Measurements from ENCODE around the gene RBM26. TPM values are rescaled to one million over a fixed set of nuclear protein-coding genes. Genes with fewer than 3 reads are reported as not detected.

Gene RBM26
- total and polyA plus RNA-seq, 2 of the 4 experiments (the other 2 are of a cell fraction), result 17.6 to 18.1 TPM

DNA sequence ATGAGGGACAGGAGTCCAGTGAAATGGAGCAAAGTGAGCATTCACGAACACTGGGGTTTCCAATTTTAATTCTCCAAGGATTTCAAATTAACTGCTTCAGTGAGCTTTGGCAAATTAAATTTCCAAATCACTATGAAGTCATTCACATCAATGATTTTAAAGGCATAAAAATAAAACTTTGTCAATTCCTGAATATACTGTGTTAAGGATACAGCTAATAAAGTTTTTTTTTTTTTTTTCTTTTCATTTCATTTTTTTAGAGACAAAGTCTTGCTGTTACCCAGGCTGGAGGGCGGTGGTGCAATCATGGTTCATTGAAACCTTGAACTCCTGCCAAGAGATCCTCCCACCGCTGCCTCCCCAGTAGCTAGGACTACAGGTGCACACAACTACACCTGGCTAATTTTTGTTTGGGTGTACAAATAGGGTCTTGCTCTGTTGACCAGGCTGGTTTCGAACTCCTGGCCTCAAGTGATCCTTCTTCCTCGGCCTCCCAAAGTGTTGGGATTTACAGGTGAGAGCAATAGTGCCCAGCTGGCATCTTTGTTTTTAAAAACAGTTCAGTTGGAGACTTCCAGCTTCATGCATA is 21.9 kb downstream of the RBM26 start:
- Histone ChIP-seq H3K18ac (ENCODE audit: low read depth, low read length) (no peak overlapping the region), H3K14ac (replicated peaks; ENCODE audit: low read depth, low read length) (no peak overlapping the region), H3K56ac (ENCODE audit: extremely low read depth, insufficient read depth, low read length) (no peak overlapping the region), H4K20me1 (ENCODE audit: insufficient read depth, low read length) (peaks cover 24% of the 10 kb centered on the region), H3K9me1 (ENCODE audit: insufficient read depth, low read length) (peaks cover 2% of the 10 kb centered on the region; the same call in 1 of the 2 replicates), H3K27ac (ENCODE audit: insufficient read depth, low read length) (no peak overlapping the region), H2AFZ (replicated peaks; ENCODE audit: low read length, poor library complexity) (no peak overlapping the region), H3K4me3 (ENCODE audit: insufficient read depth, low read depth, low read length) (no peak overlapping the region), H3K9ac (ENCODE audit: low read depth, low read length) (no peak overlapping the region), H2BK15ac (ENCODE audit: low read depth, low read length) (no peak overlapping the region), H3K79me1 (ENCODE audit: low read depth in 1 of 2, low read length in 2 of 2) (peaks cover 26 to 46% of the 10 kb centered on the region in 2 experiments), H4K5ac (ENCODE audit: low read depth, low read length) (no peak overlapping the region), H2BK20ac (ENCODE audit: low read depth, low read length) (no peak overlapping the region), H4K91ac (ENCODE audit: insufficient read depth, low read depth, low read length) (no peak overlapping the region), H3K27me3 (ENCODE audit: control insufficient read depth, insufficient read depth, low read length) (no peaks in the 10 kb centered on the region), H3K9me3 (ENCODE audit: control insufficient read depth, insufficient read depth, low read length) (no peaks in the 10 kb centered on the region), H2BK120ac (ENCODE audit: low read depth, low read length) (no peak overlapping the region), H2AK9ac (replicated peaks; ENCODE audit: low read depth, low read length, poor library complexity) (no peak overlapping the region), H3K4me2 (ENCODE audit: low read depth, low read length) (no peak overlapping the region), H3K4me1 (ENCODE audit: control insufficient read depth, insufficient read depth, low read length) (peaks cover 4% of the 10 kb centered on the region; the same call in 1 of the 2 replicates), H3K4ac (ENCODE audit: low read depth, low read length) (no peak overlapping the region), H2AK5ac (ENCODE audit: low read depth, low read length) (no peak overlapping the region), H2BK5ac (ENCODE audit: low read depth, low read length, poor library complexity, severe bottlenecking) (no peak overlapping the region), H3K36me3 (ENCODE audit: control insufficient read depth, insufficient read depth, low read length) (no peaks in the 10 kb centered on the region), H4K8ac (ENCODE audit: low read depth in 2 of 2, low read length in 2 of 2) (no peak overlapping the region), H3K23ac (ENCODE audit: low read depth, low read length) (no peak overlapping the region)
- POLR2A ChIA-PET (ENCODE audit: unreplicated experiment), result no interaction called here
- BruUV-seq (replicated peaks), result no TSS peak
- TF ChIP-seq, protein P1, sequence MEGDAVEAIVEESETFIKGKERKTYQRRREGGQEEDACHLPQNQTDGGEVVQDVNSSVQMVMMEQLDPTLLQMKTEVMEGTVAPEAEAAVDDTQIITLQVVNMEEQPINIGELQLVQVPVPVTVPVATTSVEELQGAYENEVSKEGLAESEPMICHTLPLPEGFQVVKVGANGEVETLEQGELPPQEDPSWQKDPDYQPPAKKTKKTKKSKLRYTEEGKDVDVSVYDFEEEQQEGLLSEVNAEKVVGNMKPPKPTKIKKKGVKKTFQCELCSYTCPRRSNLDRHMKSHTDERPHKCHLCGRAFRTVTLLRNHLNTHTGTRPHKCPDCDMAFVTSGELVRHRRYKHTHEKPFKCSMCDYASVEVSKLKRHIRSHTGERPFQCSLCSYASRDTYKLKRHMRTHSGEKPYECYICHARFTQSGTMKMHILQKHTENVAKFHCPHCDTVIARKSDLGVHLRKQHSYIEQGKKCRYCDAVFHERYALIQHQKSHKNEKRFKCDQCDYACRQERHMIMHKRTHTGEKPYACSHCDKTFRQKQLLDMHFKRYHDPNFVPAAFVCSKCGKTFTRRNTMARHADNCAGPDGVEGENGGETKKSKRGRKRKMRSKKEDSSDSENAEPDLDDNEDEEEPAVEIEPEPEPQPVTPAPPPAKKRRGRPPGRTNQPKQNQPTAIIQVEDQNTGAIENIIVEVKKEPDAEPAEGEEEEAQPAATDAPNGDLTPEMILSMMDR (conservative IDR thresholded peaks at IDR 0.05; ENCODE audit: low read depth, low read length), result no peak
- TF ChIP-seq, protein P2, sequence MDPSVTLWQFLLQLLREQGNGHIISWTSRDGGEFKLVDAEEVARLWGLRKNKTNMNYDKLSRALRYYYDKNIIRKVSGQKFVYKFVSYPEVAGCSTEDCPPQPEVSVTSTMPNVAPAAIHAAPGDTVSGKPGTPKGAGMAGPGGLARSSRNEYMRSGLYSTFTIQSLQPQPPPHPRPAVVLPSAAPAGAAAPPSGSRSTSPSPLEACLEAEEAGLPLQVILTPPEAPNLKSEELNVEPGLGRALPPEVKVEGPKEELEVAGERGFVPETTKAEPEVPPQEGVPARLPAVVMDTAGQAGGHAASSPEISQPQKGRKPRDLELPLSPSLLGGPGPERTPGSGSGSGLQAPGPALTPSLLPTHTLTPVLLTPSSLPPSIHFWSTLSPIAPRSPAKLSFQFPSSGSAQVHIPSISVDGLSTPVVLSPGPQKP (IDR thresholded peaks at IDR 0.05; ENCODE audit: borderline replicate concordance, low read depth, low read length), result no peak
- CTCF ChIA-PET, result interaction anchor here (0.6 kb wide), 1 partner anchor 8 kb away, joined by 4 read pairs; no protein-coding TSS in a partner anchor
- dilution Hi-C loops (cut with HindIII; ENCODE audit: low sequenced_read_pairs, unreplicated experiment), result no loop called here
- no peak for ATAC-seq (ENCODE audit: low read depth)
- intact Hi-C loops (cut with micrococcal nuclease), result no loop called here
- in situ Hi-C loops (cut with MboI; ENCODE audit: low sequenced_read_pairs), result no loop called here
- no peak for DNase-seq
- WGBS, 2 experiments (ENCODE audit: extremely low coverage in 2 of 2, insufficient read length in 1 of 2), result no CpG with 5 or more reads among the region's 5 CpGs

Data from IMR-90 (cell line).